BJ (cell line): ENCODE data around the gene PHLPP1. TPM values are rescaled to one million over a fixed set of nuclear protein-coding genes. Genes with fewer than 3 reads are reported as not detected.

Experiments
- CTCF ChIA-PET: fragments of 350-600 bp; formaldehyde crosslinking; extraction: SDS; loops from one replicate; lab custom pipeline; 2021; ENCODE audit warnings: antibody characterized with exemption, inconsistent platforms; lab: Yijun Ruan, JAX
- POLR2A ChIA-PET: fragments of 300-600 bp; sonication (Branson Sonifier 250); formaldehyde crosslinking; extraction: SDS; loops from one replicate; lab custom pipeline; 2021; ENCODE audit warnings: antibody characterized with exemption; lab: Charles Lee
- DNase-seq: peaks from one replicate; pipeline ENCODE4 v3.0.0-alpha.2; 2011; ENCODE audit warnings: low read depth
- H3K27me3 ChIP-seq: 2 replicates; pipeline ENCODE4 v1.6.0; 2011; ENCODE audit warnings: low read length; ENCODE audit not compliant: control insufficient read depth, insufficient read depth
- H3K36me3 ChIP-seq: 2 replicates; pipeline ENCODE4 v1.5.1; 2011; ENCODE audit warnings: low read length; ENCODE audit not compliant: control insufficient read depth, insufficient read depth
- H3K4me3 ChIP-seq: 2 replicates; pipeline ENCODE4 v1.5.1; 2011; ENCODE audit warnings: low read depth, mild to moderate bottlenecking, control low read depth, low read length
- polyA plus RNA-seq: library from polyadenylated mRNA; depleted of rRNA; stranded (reverse); fragments of >200 nt; gene quantifications from 2 replicates; pipeline ENCODE4 v1.2.3, GENCODE V29; 2011
- TF ChIP-seq, protein P1 (sequence below): IDR thresholded peaks from 2 replicates; pipeline ENCODE4 v1.5.1; 2011; ENCODE audit warnings: low read depth, mild to moderate bottlenecking, control low read depth, inconsistent platforms, low read length, moderate library complexity; ENCODE audit not compliant: insufficient read depth

Gene PHLPP1
- polyA plus RNA-seq, 1 experiment: 4.0 TPM

GRCh38 chr18:62792016-62792415 lies 76.7 kb downstream of the PHLPP1 start:
- TF ChIP-seq, protein P1, sequence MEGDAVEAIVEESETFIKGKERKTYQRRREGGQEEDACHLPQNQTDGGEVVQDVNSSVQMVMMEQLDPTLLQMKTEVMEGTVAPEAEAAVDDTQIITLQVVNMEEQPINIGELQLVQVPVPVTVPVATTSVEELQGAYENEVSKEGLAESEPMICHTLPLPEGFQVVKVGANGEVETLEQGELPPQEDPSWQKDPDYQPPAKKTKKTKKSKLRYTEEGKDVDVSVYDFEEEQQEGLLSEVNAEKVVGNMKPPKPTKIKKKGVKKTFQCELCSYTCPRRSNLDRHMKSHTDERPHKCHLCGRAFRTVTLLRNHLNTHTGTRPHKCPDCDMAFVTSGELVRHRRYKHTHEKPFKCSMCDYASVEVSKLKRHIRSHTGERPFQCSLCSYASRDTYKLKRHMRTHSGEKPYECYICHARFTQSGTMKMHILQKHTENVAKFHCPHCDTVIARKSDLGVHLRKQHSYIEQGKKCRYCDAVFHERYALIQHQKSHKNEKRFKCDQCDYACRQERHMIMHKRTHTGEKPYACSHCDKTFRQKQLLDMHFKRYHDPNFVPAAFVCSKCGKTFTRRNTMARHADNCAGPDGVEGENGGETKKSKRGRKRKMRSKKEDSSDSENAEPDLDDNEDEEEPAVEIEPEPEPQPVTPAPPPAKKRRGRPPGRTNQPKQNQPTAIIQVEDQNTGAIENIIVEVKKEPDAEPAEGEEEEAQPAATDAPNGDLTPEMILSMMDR: no peak
- DNase-seq: no peak
- Histone ChIP-seq H3K36me3 (no peaks in the 10 kb centered on the region), H3K27me3 (no peaks in the 10 kb centered on the region), H3K4me3 (no peak overlapping the region)
- CTCF ChIA-PET: interaction anchor here (1.2 kb wide), 1 partner anchor 190 kb away, joined by 4 read pairs; no protein-coding TSS in a partner anchor
- POLR2A ChIA-PET: no interaction called here

DNA sequence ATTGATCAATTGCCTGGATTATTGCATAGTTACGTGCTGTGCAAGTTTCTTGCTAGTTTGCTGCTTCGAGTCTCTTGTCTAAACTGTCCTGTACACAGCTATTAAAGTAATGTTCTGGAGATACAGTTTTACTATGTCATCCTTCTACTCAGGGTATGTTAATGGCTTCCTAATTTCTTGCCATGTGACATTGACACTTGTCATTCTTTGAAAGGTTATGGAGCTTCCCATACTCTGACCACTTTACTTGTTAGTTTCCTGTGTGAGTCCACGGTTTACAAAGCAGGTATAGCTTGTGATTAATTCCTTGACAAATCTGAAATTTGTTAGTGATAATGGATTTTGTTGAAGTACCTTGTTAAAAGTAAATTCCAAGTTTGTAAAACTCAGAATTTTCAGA lies 80.5 kb downstream of the PHLPP1 start:
- CTCF ChIA-PET: interaction anchor here (0.8 kb wide), 1 partner anchor 22 kb away, joined by 3 read pairs; no protein-coding TSS in a partner anchor
- no peaks in the 10 kb centered on the region for H3K36me3 ChIP-seq

DNA sequence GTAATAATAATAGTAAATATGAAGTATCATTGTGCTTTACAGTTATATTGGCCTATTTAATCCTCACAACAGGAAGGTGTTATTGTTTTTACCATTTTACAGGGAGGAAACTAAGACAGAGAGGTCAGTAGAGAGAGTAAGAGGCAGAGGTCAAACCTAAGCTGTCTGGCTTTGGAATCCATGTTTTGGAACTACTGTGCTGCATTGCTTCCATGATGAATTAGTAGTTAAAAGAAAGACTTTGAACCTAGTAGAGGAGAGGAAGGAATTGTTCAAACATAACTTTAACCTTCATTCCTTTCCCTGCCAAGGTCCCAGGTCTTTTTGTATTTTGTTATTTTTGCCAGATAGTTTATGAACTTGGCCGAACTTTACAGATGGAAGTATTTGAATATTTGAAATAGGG lies 80.9 kb downstream of the PHLPP1 start:
- ChIA-PET CTCF (interaction anchor here (0.8 kb wide), 1 partner anchor 23 kb away, joined by 3 read pairs; no protein-coding TSS in a partner anchor), POLR2A (no interaction called here)
- TF ChIP-seq, protein P1: no peak
- DNase-seq: no peak
- H3K36me3 ChIP-seq: no peaks in the 10 kb centered on the region
- no peak overlapping the region for H3K4me3 ChIP-seq
- no peaks in the 10 kb centered on the region for H3K27me3 ChIP-seq

More for the DNA sequence above, 80.5 kb downstream of the PHLPP1 start:
- Histone ChIP-seq H3K27me3 (no peaks in the 10 kb centered on the region), H3K4me3 (no peak overlapping the region)
- POLR2A ChIA-PET: no interaction called here
- TF ChIP-seq, protein P1: no peak
- no peak for DNase-seq

- H3K36me3 ChIP-seq: no peaks in the 10 kb centered on the region
- ChIA-PET CTCF (no interaction called here), POLR2A (no interaction called here)
- H3K27me3 ChIP-seq: no peaks in the 10 kb centered on the region
- DNase-seq: no peak
- TF ChIP-seq, protein P1: no peak
- H3K4me3 ChIP-seq: no peak overlapping the region
These were observed 82.0 kb downstream of the PHLPP1 start for GRCh38 chr18:62797329-62797728.

DNA sequence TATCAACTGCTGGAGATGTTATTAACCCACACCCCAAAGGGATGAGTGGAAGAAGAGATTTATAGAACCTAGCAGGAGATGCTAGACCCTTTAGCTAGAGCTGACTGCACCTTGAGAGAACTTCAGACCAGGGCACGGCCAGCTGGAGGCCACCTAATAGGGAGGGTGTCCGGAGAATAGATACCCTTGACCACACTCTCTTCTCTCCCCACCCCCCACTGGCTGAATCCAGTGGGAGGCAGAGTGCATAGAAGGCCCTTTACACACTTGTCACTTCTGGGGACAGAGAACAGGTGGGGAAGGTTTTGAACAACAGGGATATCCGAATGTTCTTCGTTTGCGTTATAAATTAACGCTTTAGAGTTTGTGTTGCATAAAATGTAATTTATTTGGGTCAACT lies 84.6 kb downstream of the PHLPP1 start:
- TF ChIP-seq, protein P1: no peak
- ChIA-PET CTCF (interaction anchor here (0.6 to 1.8 kb wide), 3 partner anchors 9 to 196 kb away, joined by 3 to 4 read pairs (median 3); no protein-coding TSS in a partner anchor), POLR2A (no interaction called here)
- Histone ChIP-seq H3K27me3 (no peaks in the 10 kb centered on the region), H3K36me3 (no peaks in the 10 kb centered on the region), H3K4me3 (no peak overlapping the region)
- DNase-seq: no peak
